AG04449 (cell line): ENCODE measurements around the gene ARID3A.
"Not testable (repeated sequence)": the region's sequence is repeated elsewhere in the genome, so short reads cannot be mapped to it uniquely, and the experiment has no call there.

ENCODE experiments used
- CTCF ChIA-PET: fragments of 350-600 bp; formaldehyde crosslinking; extraction: SDS; loops from one replicate; lab custom pipeline; 2021; ENCODE audit warnings: antibody characterized with exemption; lab: Yijun Ruan, JAX
- POLR2A ChIA-PET: fragments of 400-600, 350-600 bp; formaldehyde crosslinking; extraction: SDS; loops from one replicate; lab custom pipeline; 2020; ENCODE audit warnings: antibody characterized with exemption, inconsistent platforms; lab: Yijun Ruan, JAX
- DNase-seq: peaks from one replicate; pipeline ENCODE4 v3.0.0-alpha.2; 2010; ENCODE audit warnings: low read depth, low spot score
- H3K4me3 ChIP-seq: 2 replicates; pipeline ENCODE4 v1.5.1; 2011; ENCODE audit warnings: low read depth, mild to moderate bottlenecking, control low read depth, low read length
- TF ChIP-seq, protein P1 (sequence below): IDR thresholded peaks from one replicate; pipeline ENCODE4 v1.5.1; 2011; ENCODE audit warnings: mild to moderate bottlenecking, moderate library complexity, low read length, control low read depth, inconsistent platforms; ENCODE audit not compliant: insufficient read depth; ENCODE audit errors: missing control alignments

Gene ARID3A

DNA sequence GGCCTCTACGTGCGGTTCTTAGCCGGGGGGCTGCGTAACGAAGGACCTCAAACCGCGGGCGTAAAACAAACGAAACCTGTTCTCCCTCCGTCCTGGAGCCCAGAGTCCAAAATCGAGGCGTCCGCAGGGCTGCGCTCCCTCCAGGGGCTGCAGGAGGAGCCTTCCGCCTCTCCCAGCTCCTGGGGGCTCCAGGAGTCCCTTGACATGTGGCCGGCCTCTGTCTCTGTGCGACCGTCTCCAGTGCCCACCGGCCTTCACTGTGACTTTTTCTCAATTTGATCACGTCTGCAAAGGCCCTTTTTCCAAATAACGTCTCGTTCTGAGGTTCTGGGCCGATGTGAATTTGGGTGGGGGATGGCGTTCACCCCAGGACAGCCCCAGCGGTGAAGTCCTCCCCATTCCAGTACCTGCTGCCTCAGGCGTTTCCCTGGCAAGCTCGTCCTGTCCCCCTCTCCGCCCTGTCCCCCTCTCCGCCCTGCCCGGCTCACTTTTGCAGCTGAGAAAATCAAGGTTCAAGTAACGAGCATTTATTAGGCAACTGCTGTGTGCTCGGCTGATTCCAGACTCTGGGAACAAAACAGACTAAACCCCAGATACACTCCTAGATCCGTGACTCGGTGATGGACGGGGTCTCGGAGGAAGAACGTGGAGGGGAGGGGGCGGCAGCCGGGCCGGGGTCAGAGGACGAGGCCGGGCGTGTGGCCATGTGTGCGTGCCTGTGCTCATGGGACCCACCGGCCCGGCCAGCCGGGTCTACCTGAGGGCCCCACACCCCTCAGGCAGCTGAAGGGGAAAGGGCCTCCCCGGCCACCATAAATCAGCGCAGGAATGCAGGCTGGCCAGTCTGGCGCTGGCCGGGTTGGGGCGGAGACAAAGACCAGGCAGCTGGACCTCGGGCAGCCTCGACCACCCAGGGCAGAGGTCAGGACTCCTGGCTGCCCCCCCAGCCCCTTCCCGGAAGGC lies 30.2 kb downstream of the ARID3A start:
- POLR2A ChIA-PET, result interaction anchor here (0.9 to 1.6 kb wide), 3 partner anchors 23 to 28 kb away, joined by 3 to 7 read pairs (median 4); partner anchors contain the start of gene WDR18
- no peak for DNase-seq
- CTCF ChIA-PET, result interaction anchor here (0.9 to 2.1 kb wide), 5 partner anchors 14 to 28 kb away, joined by 3 to 9 read pairs (median 4); partner anchors contain the start of gene WDR18

DNA sequence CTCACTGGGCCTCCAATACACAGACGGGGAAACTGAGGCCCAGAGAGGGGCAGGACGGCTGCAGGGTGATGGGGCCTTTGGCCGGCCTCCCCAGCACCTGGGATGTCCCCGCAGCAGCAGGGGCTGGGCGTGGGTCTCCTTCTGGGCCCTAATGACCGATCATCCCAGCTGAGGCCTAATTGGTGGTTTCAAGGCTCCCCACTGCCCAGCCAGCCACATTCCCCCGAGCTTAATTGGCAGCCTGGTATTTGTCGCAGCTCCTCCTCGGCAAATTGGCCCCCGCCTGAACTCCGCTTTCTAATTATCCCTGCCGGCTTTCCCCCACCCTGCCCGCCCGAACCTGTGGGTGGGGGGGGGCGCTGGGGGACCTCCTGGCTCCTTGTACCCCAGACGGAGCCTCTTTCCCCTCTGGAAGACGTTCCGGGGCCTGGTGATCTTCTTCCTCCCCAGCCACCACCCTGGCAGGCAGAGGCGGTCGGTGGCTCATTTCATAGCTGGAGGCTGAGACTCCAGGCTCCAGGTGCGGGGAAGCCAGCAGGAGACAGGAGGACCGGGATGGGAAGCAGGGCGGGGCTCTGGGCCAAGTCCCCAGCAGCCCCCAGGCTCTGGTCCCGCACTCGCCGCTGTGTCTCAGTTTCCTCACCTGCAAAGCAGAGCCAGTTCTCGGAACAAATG lies 31.1 kb downstream of the ARID3A start:
- no peak overlapping the region for H3K4me3 ChIP-seq
- ChIA-PET CTCF (interaction anchor here (0.9 to 2.1 kb wide), 5 partner anchors 14 to 27 kb away, joined by 3 to 9 read pairs (median 4); partner anchors contain the start of gene WDR18), POLR2A (interaction anchor here (0.9 to 1.6 kb wide), 3 partner anchors 23 to 27 kb away, joined by 3 to 7 read pairs (median 4); partner anchors contain the start of gene WDR18)
- TF ChIP-seq, protein P1, sequence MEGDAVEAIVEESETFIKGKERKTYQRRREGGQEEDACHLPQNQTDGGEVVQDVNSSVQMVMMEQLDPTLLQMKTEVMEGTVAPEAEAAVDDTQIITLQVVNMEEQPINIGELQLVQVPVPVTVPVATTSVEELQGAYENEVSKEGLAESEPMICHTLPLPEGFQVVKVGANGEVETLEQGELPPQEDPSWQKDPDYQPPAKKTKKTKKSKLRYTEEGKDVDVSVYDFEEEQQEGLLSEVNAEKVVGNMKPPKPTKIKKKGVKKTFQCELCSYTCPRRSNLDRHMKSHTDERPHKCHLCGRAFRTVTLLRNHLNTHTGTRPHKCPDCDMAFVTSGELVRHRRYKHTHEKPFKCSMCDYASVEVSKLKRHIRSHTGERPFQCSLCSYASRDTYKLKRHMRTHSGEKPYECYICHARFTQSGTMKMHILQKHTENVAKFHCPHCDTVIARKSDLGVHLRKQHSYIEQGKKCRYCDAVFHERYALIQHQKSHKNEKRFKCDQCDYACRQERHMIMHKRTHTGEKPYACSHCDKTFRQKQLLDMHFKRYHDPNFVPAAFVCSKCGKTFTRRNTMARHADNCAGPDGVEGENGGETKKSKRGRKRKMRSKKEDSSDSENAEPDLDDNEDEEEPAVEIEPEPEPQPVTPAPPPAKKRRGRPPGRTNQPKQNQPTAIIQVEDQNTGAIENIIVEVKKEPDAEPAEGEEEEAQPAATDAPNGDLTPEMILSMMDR, result no peak
- no peak for DNase-seq

More for the DNA sequence above, 30.2 kb downstream of the ARID3A start:
- TF ChIP-seq, protein P1, result no peak
- H3K4me3 ChIP-seq, result no peak overlapping the region

DNA sequence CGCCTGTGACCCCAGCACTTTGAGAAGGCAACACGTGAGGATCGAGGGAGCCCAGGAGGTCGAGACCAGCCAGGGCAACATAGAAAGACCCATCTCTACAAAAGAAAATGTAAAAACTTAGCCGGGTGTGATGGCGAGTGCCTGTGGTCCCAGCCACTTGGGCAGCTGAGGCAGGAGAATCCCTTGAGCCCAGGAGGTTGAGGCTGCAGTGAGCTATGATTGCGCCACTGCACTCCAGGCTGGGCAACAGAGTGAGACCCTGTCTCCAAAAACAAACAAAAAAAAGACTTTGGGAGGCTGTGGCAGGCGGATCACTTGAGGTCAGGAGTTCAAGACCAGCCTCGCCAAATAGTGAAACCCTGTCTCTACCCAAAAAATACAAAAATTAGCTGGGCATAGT lies 31.7 kb downstream of the ARID3A start:
- H3K4me3 ChIP-seq, DNase-seq: not testable (repeated sequence)
- CTCF ChIA-PET, result interaction anchor here (1.0 to 2.1 kb wide), 2 partner anchors 11 to 26 kb away, joined by 3 to 9 read pairs; partner anchors contain the start of gene WDR18
- POLR2A ChIA-PET, result interaction anchor here (0.6 to 1.6 kb wide), 2 partner anchors 15 to 24 kb away, joined by 3 to 7 read pairs; no protein-coding TSS in a partner anchor

DNA sequence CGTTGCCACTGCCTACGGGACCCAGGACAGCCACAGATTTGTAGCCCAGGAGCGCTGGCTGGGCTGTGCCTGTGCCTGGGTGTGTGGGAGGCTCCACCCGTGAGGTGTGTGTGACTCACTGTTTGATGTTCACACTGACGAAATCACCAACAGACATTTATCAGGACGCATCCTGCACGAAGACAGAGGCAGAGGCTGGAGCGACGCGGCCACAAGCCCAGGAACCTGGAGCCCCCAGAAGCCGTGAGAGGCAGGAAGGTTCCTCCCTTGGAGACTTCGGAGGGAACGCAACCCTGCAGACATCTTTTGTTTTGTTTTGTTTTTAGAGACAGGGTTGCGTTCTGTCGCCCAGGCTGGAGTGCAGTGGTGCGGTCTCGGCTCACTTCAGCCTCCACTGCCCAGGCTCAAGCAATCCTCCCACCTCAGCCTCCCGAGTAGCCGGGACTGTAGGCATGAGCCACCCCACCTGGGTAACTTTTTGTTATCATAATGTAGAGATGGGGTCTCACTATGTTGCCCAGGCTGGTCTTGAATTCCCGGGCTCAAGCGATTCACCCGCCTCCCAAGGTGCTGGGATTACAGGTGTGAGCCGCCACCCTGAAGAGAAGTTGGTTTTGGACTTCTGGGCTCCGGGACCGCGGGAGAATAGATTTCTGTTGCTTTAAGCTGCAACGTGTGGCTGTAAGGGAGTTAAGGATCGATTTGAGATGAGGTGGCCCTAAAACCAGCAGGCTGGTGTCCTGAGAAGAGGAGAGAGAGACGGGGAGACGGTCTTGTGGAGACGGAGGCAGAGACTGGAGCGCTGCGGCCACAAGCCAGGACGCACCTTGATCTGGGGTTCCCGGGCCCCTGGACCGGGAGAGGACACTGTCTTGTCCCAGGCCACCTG lies 33.4 kb downstream of the ARID3A start:
- ChIA-PET CTCF (no interaction called here), POLR2A (no interaction called here)
- TF ChIP-seq, protein P1, result no peak
- no peak for DNase-seq
- H3K4me3 ChIP-seq, result no peak overlapping the region

DNA sequence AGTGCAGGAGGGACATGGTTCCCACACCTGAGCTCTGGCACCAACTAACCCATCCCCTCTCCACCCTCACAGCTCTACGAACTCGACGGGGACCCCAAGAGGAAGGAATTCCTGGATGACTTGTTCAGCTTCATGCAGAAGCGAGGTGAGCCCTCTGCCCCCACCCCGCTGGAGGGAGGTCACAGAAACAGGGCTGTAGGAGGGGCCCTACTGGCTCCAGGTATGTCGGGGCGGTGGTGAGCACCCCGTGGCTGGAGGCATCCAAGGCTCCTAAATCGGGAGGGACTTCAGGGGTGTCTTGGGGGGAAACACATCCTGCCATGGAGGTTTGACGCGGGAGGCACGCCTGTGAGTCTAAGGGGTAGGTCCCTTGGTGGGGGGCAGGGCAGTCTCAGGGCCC lies 34.2 kb downstream of the ARID3A start:
- POLR2A ChIA-PET, result no interaction called here
- no peak overlapping the region for H3K4me3 ChIP-seq
- DNase-seq, result no peak
- TF ChIP-seq, protein P1, result no peak
- CTCF ChIA-PET, result no interaction called here

DNA sequence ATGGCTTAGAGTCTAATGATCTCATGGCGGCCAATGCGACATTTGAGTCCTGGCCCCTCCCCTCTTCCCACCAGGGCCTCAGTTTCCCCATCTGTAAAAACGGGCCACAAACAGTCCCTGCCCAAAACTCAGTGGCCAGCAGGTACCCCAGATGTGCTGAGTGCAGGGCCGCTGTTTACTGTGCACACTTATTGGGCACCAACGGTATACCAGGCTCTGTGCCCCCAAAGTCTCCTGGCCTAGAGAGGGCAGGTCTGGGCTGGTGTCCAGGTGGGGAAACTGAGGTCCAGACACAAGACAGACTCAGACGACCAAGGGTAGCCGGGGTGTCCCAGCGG lies 34.7 kb downstream of the ARID3A start:
- TF ChIP-seq, protein P1, result no peak
- ChIA-PET CTCF (no interaction called here), POLR2A (no interaction called here)
- no peak for DNase-seq
- H3K4me3 ChIP-seq, result no peak overlapping the region
